Measurements from ENCODE around the gene APBB3.

APBB3 gene

GRCh38 chr5:140569197-140569596 lies 4.8 kb upstream of the APBB3 start:
- H4K20me1 ChIP-seq (ENCODE audit: low read depth, low read length): no peaks in the 10 kb centered on the region
- TF ChIP-seq CTCF (IDR thresholded peaks at IDR 0.05; ENCODE audit: insufficient read depth, low read length, poor library complexity, severe bottlenecking): no peak
- no peak for TF ChIP-seq EZH2phosphoT487 (conservative IDR thresholded peaks at IDR 0.05; ENCODE audit: low read length)
- peaks cover 15% of the 10 kb centered on the region; the same call in 1 of the 2 replicates for H3K79me2 ChIP-seq (ENCODE audit: insufficient read depth, low read length)
- no peak overlapping the region for H3K9ac ChIP-seq (ENCODE audit: low read length)
- no peak overlapping the region for H3K4me3 ChIP-seq (ENCODE audit: insufficient read depth, low read length, poor library complexity, severe bottlenecking)
- no peaks in the 10 kb centered on the region for H3K36me3 ChIP-seq (ENCODE audit: low read length)
- no peaks in the 10 kb centered on the region for H3K9me2 ChIP-seq (replicated peaks; ENCODE audit: insufficient read depth, low read length)
- no peak overlapping the region for H2AFZ ChIP-seq (ENCODE audit: low read depth, low read length, severe bottlenecking)
- no peaks in the 10 kb centered on the region for H3F3A ChIP-seq (ENCODE audit: insufficient read depth)
- no peaks in the 10 kb centered on the region for H3K27me3 ChIP-seq (ENCODE audit: low read length)
- H3K27ac ChIP-seq (ENCODE audit: low read depth, low read length): no peak overlapping the region
- no peak overlapping the region for H3K4me2 ChIP-seq (ENCODE audit: low read depth, low read length, poor library complexity, severe bottlenecking)
- H3K9me3 ChIP-seq (ENCODE audit: insufficient read depth, low read length): no peaks in the 10 kb centered on the region

- Histone ChIP-seq H3K27me3 (ENCODE audit: low read length) (no peaks in the 10 kb centered on the region), H3K27ac (ENCODE audit: low read depth, low read length) (no peak overlapping the region), H3K9me3 (ENCODE audit: insufficient read depth, low read length) (no peaks in the 10 kb centered on the region), H3K4me2 (ENCODE audit: low read depth, low read length, poor library complexity, severe bottlenecking) (no peak overlapping the region), H3K9ac (ENCODE audit: low read length) (no peak overlapping the region), H3K9me2 (replicated peaks; ENCODE audit: insufficient read depth, low read length) (no peaks in the 10 kb centered on the region), H2AFZ (ENCODE audit: low read depth, low read length, severe bottlenecking) (no peak overlapping the region), H4K20me1 (ENCODE audit: low read depth, low read length) (no peaks in the 10 kb centered on the region), H3K4me3 (ENCODE audit: insufficient read depth, low read length, poor library complexity, severe bottlenecking) (no peak overlapping the region), H3K79me2 (ENCODE audit: insufficient read depth, low read length) (peaks cover 15% of the 10 kb centered on the region; the same call in 1 of the 2 replicates), H3K36me3 (ENCODE audit: low read length) (no peaks in the 10 kb centered on the region), H3F3A (ENCODE audit: insufficient read depth) (no peaks in the 10 kb centered on the region)
- no peak for TF ChIP-seq CTCF (IDR thresholded peaks at IDR 0.05; ENCODE audit: insufficient read depth, low read length, poor library complexity, severe bottlenecking)
- TF ChIP-seq EZH2phosphoT487 (conservative IDR thresholded peaks at IDR 0.05; ENCODE audit: low read length): no peak
Observed at GRCh38 chr5:140568443-140569063, 4.2 kb upstream of the APBB3 start.

GRCh38 chr5:140567871-140568270 lies 3.5 kb upstream of the APBB3 start:
- Histone ChIP-seq H3K9me2 (replicated peaks; ENCODE audit: insufficient read depth, low read length) (no peaks in the 10 kb centered on the region), H3K36me3 (ENCODE audit: low read length) (no peaks in the 10 kb centered on the region), H3K9me3 (ENCODE audit: insufficient read depth, low read length) (no peaks in the 10 kb centered on the region), H3K27me3 (ENCODE audit: low read length) (no peaks in the 10 kb centered on the region), H4K20me1 (ENCODE audit: low read depth, low read length) (no peaks in the 10 kb centered on the region), H2AFZ (ENCODE audit: low read depth, low read length, severe bottlenecking) (no peak overlapping the region), H3K9ac (ENCODE audit: low read length) (no peak overlapping the region), H3K27ac (ENCODE audit: low read depth, low read length) (no peak overlapping the region), H3K4me2 (ENCODE audit: low read depth, low read length, poor library complexity, severe bottlenecking) (no peak overlapping the region), H3K79me2 (ENCODE audit: insufficient read depth, low read length) (peaks cover 15% of the 10 kb centered on the region; the same call in 1 of the 2 replicates), H3K4me3 (ENCODE audit: insufficient read depth, low read length, poor library complexity, severe bottlenecking) (no peak overlapping the region), H3F3A (ENCODE audit: insufficient read depth) (no peaks in the 10 kb centered on the region)
- TF ChIP-seq EZH2phosphoT487 (conservative IDR thresholded peaks at IDR 0.05; ENCODE audit: low read length) (no peak), CTCF (IDR thresholded peaks at IDR 0.05; ENCODE audit: insufficient read depth, low read length, poor library complexity, severe bottlenecking) (no peak)
